Activated CD8-positive, alpha-beta memory T cell treated with anti-CD3 and anti-CD28 coated beads, Interleukin-2, amount 50 U/mL, for 24 hours (primary cell): Measurements from ENCODE around the gene TSPO2.
"Not testable (repeated sequence)": the region's sequence is repeated elsewhere in the genome, so short reads cannot be mapped to it uniquely, and the experiment has no call there.

Experiments
- DNase-seq: peaks from one replicate; pipeline ENCODE4 v3.0.0-alpha.2; 2020; ENCODE audit errors: extremely low read depth

The TSPO2 gene

GRCh38 chr6:41042226-41043055, at the start of gene TSPO2:
Gene TSPO2, plus strand, starts transcription at chr6:41042467. Its CDS starts 519 bp downstream, at chr6:41042986.
- no peak for DNase-seq

GRCh38 chr6:40992746-40993145, 49.5 kb upstream of the TSPO2 start:
- no peak for DNase-seq

GRCh38 chr6:40996591-40997233, 45.6 kb upstream of the TSPO2 start:
- no peak for DNase-seq

GRCh38 chr6:40997234-40997957, 44.9 kb upstream of the TSPO2 start:
- DNase-seq, result no peak

GRCh38 chr6:40998661-40999060, 43.6 kb upstream of the TSPO2 start:
- DNase-seq, result no peak

GRCh38 chr6:40999569-40999968, 42.7 kb upstream of the TSPO2 start:
- no peak for DNase-seq

- no peak for DNase-seq
Observed at GRCh38 chr6:41000248-41000647, 42.0 kb upstream of the TSPO2 start.

- DNase-seq, result no peak
Observed at GRCh38 chr6:41002168-41002567, 40.1 kb upstream of the TSPO2 start.

- not testable (repeated sequence) for DNase-seq
Observed at GRCh38 chr6:41006217-41006616, 36.0 kb upstream of the TSPO2 start.

- not testable (repeated sequence) for DNase-seq
Observed at GRCh38 chr6:41006980-41007379, 35.3 kb upstream of the TSPO2 start.

- no peak for DNase-seq
Observed at GRCh38 chr6:41008011-41008410, 34.3 kb upstream of the TSPO2 start.

- DNase-seq, result no peak
Observed at GRCh38 chr6:41009669-41010068, 32.6 kb upstream of the TSPO2 start.

GRCh38 chr6:41011673-41012072, 30.6 kb upstream of the TSPO2 start:
- DNase-seq, result no peak

GRCh38 chr6:41013466-41014153, 28.7 kb upstream of the TSPO2 start:
- DNase-seq, result no peak

- DNase-seq, result no peak
Observed at GRCh38 chr6:41014780-41015179, 27.5 kb upstream of the TSPO2 start.

GRCh38 chr6:41015860-41016259, 26.4 kb upstream of the TSPO2 start:
- not testable (repeated sequence) for DNase-seq

GRCh38 chr6:41017663-41018062, 24.6 kb upstream of the TSPO2 start:
- DNase-seq, result no peak

GRCh38 chr6:41021832-41022231, 20.4 kb upstream of the TSPO2 start:
- no peak for DNase-seq

GRCh38 chr6:41022294-41022693, 20.0 kb upstream of the TSPO2 start:
- no peak for DNase-seq

- no peak for DNase-seq
Observed at GRCh38 chr6:41023114-41023513, 19.2 kb upstream of the TSPO2 start.

GRCh38 chr6:41025966-41026530, 16.2 kb upstream of the TSPO2 start:
- DNase-seq, result no peak

GRCh38 chr6:41027241-41027640, 15.0 kb upstream of the TSPO2 start:
- DNase-seq, result no peak
